ENCODE results near the gene MAD1L1.

Gene MAD1L1

DNA sequence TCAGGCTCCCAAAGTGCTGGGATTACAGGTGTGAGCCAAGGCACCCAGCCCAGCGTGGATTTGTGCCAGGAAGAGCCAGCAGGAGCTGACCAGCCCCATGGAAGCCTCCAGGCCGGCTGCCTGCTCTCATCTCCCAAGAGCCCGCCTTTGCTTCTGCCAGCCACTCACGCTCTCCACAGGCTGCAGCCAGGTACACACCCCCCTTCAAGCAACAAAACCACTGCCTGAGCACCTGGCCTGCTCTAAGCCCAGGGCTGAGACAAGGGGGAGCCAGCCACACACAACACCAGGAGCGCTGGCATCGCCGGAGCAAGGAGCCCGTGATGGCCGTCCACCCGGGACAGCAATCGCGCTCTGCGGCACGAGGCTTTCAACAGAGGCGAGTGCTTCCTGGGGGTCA is 34.5 kb downstream of the MAD1L1 start:
- no peak overlapping the region for H3K4me3 ChIP-seq (replicated peaks; ENCODE audit: low read depth, low read length)
- no peak for DNase-seq (ENCODE audit: low read depth)
- no peak for TF ChIP-seq CTCF (IDR thresholded peaks at IDR 0.05; ENCODE audit: low read length, missing control alignments)

DNA sequence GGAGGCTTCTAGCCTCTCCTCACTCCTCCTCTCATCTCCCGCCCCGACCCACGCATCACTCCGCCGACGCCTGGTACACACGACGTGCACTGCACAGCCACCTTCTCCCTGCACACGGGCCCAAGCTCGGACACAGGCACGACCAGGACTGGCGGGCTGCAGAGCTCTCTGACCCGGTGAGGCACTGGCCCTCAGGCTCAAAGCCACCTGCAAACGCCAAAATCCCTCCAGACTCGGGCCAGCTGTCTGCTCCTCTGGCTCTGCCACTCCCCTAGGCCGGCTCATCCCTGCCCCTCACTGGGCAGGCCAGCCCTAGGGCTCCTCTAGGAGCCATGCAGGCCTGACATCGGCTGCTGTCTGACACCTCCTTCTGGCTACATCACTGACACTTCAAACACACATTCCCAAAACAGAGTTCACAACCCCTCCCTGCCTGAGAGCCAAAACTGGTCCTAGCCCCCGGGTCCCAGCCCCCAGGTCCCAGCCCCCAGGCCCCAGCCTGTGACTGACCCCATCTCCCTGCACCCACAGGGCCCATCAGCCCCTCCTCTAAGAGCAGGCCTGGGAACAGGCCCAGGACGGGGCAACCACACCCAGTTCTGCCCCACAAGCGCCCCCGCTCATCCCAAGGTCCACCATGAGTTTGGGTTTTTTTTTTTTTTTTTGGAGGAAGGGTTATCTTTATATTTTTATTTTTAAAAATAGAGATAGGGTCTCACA is 35.1 kb downstream of the MAD1L1 start:
- no peak for TF ChIP-seq CTCF (IDR thresholded peaks at IDR 0.05; ENCODE audit: low read length, missing control alignments)
- no peak for DNase-seq (ENCODE audit: low read depth)
- H3K4me3 ChIP-seq (replicated peaks; ENCODE audit: low read depth, low read length) = no peak overlapping the region

- no peak for TF ChIP-seq CTCF (IDR thresholded peaks at IDR 0.05; ENCODE audit: low read length, missing control alignments)
- DNase-seq (ENCODE audit: low read depth) = no peak
- no peak overlapping the region for H3K4me3 ChIP-seq (replicated peaks; ENCODE audit: low read depth, low read length)
These were observed 36.1 kb downstream of the MAD1L1 start for GRCh38 chr7:2196381-2197378.

DNA sequence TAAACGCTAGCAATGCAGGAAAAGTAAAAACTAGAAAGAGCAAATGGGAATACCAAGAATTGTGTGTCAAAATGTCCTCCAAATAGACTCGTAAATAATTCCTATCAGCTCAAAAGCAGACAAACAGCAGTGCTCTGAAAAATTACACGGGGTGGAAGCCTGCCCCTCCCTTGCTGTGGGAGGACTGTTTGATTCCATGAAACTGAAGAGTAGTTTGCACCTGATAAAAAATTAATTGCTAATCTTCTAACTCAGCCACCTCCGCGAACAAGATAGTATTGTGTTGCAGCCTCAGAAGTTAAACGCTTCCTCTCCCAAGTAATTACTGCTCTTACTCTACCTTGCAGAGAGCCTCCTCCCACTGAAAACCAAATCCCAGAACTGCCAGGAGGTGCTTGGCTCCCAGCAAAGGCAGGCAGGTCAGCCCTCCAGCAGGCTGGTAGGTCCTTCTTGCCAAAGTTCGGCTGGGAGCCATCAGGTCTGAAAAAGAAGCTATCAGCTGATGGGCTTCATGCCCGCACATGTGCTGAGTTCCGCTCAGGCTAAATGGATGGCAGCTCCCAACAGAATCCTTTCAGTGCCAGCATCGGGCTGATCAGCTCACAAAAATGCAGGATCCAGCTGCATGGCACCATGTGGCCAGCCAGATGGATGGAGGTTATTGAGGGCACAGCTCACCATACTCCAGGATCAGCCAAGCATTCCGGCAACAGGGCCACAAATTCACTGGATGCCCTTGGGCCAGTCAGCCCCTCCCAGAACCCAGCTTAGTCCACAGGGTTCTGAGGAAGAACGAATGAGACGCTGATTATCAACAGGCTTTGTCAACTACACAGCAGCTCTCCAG is 37.1 kb downstream of the MAD1L1 start:
- no peak for DNase-seq (ENCODE audit: low read depth)
- no peak for TF ChIP-seq CTCF (IDR thresholded peaks at IDR 0.05; ENCODE audit: low read length, missing control alignments)
- H3K4me3 ChIP-seq (replicated peaks; ENCODE audit: low read depth, low read length) = no peak overlapping the region

GRCh38 chr7:2193575-2194305 is 39.0 kb downstream of the MAD1L1 start:
- no peak overlapping the region for H3K4me3 ChIP-seq (replicated peaks; ENCODE audit: low read depth, low read length)
- no peak for TF ChIP-seq CTCF (IDR thresholded peaks at IDR 0.05; ENCODE audit: low read length, missing control alignments)
- no peak for DNase-seq (ENCODE audit: low read depth)
